Measurements from ENCODE around the gene CCDC136.

CCDC136 gene

GRCh38 chr7:128777156-128778123 is 14.3 kb upstream of the CCDC136 start:
- no peak for DNase-seq (ENCODE audit: low read depth in 2 of 2)

- no peak for DNase-seq (ENCODE audit: low read depth in 2 of 2)
Observed at GRCh38 chr7:128778946-128779345, 12.8 kb upstream of the CCDC136 start.

GRCh38 chr7:128781126-128781525 is 10.6 kb upstream of the CCDC136 start:
- no peak for DNase-seq (ENCODE audit: low read depth in 2 of 2)

GRCh38 chr7:128781851-128782250 is 9.9 kb upstream of the CCDC136 start:
- no peak for DNase-seq (ENCODE audit: low read depth in 2 of 2)

GRCh38 chr7:128783143-128783861 is 8.5 kb upstream of the CCDC136 start:
- no peak for DNase-seq (ENCODE audit: low read depth in 2 of 2)

- no peak for DNase-seq (ENCODE audit: low read depth in 2 of 2)
Observed at GRCh38 chr7:128785738-128786137, 6.0 kb upstream of the CCDC136 start.

- DNase-seq (ENCODE audit: low read depth in 2 of 2), result no peak
Observed at GRCh38 chr7:128788446-128789412, 3.0 kb upstream of the CCDC136 start.

- DNase-seq (ENCODE audit: low read depth in 2 of 2), result no peak
Observed at GRCh38 chr7:128790315-128791041, 1.3 kb upstream of the CCDC136 start.

- DNase-seq (ENCODE audit: low read depth in 2 of 2), result no peak
Observed at GRCh38 chr7:128791972-128792327, 182 bp downstream of the CCDC136 start.

GRCh38 chr7:128792471-128793180 is 858 bp downstream of the CCDC136 start:
- DNase-seq (ENCODE audit: low read depth in 2 of 2), result no peak

GRCh38 chr7:128793181-128793547 is 1.4 kb downstream of the CCDC136 start:
- DNase-seq (ENCODE audit: low read depth in 2 of 2), result no peak

GRCh38 chr7:128794020-128794419 is 2.3 kb downstream of the CCDC136 start:
- DNase-seq (ENCODE audit: low read depth in 2 of 2), result peak in 1 of 2 donors; percentile 8

- no peak for DNase-seq (ENCODE audit: low read depth in 2 of 2)
Observed at GRCh38 chr7:128794436-128794835, 2.7 kb downstream of the CCDC136 start.

- no peak for DNase-seq (ENCODE audit: low read depth in 2 of 2)
Observed at GRCh38 chr7:128795129-128795528, 3.4 kb downstream of the CCDC136 start.

GRCh38 chr7:128796327-128796726 is 4.6 kb downstream of the CCDC136 start:
- no peak for DNase-seq (ENCODE audit: low read depth in 2 of 2)

GRCh38 chr7:128799451-128799850 is 7.7 kb downstream of the CCDC136 start:
- DNase-seq (ENCODE audit: low read depth in 2 of 2), result no peak

- no peak for DNase-seq (ENCODE audit: low read depth in 2 of 2)
Observed at GRCh38 chr7:128800567-128800966, 8.8 kb downstream of the CCDC136 start.

- DNase-seq (ENCODE audit: low read depth in 2 of 2), result no peak
Observed at GRCh38 chr7:128801003-128801402, 9.2 kb downstream of the CCDC136 start.

GRCh38 chr7:128801667-128802418 is 10.1 kb downstream of the CCDC136 start:
- DNase-seq (ENCODE audit: low read depth in 2 of 2), result no peak

GRCh38 chr7:128804484-128804883 is 12.7 kb downstream of the CCDC136 start:
- DNase-seq (ENCODE audit: low read depth in 2 of 2), result no peak

Data from stimulated activated CD4-positive, alpha-beta T cell treated with anti-CD3 and anti-CD28 coated beads, Interleukin-15, amount 100 ng/mL, for 48 hours (primary cell).